HG02852 (cell line): ENCODE data around the gene SMC3.
"Not testable (repeated sequence)": the region's sequence is repeated elsewhere in the genome, so short reads cannot be mapped to it uniquely, and the experiment has no call there.

ENCODE experiments used
- ATAC-seq: cut with Tn5 transposase; IDR thresholded peaks from one replicate; pipeline ENCODE4 v1.9.1; 2021; ENCODE audit warnings: mild to moderate bottlenecking, moderate library complexity; ENCODE audit not compliant: unreplicated experiment

Gene SMC3

DNA sequence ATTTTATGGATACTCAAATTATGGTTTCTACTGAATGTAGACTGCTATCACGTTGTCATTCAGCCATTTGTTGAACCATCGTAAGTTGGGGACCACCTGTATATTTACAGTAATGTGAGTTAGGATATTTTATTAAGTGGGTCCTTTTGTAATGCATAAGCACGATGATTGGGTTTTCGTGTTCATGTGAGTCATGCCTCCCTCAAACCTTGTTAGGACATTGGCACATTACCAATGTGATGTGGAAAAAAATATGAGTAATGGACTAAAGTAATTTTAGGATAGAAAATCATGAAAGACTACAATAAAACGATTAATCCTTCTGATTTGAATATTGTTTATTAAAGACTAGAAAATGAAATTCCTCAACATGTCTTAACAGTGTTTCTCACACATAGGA is 8.7 kb downstream of the SMC3 start:
- ATAC-seq: no peak

DNA sequence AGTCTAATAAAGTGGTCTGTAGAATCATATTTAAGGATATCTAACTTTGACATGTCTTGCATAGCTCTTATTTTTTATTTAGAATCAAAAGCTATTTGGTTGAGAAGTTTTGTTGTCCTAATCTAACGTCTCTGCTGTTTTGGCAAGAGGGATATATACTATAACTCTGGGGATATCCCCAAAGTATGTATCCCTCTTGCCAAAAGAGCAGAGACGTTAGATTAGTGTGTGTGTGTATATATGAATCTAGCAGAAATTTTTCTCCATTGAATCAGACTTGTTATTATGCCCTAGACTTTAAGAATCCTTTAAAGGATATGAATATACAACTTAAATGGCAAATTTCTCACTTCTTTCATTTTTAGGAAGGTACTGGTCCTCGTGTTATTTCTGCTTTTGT is 9.6 kb downstream of the SMC3 start:
- ATAC-seq: no peak

DNA sequence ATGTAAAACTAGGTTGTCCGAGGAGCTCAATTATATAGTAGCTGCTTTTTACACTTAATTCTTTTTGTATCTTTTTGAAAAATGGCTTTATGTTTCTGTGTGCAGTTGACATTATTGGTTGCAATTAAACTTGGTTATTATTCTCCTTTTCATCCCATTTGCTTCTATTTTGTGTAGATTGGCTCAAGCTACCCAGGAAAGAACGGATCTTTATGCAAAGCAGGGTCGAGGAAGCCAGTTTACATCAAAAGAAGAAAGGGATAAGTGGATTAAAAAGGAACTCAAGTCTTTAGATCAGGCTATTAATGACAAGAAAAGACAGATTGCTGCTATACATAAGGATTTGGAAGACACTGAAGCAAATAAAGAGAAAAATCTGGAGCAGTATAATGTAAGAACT is 16.5 kb downstream of the SMC3 start:
- ATAC-seq: no peak

DNA sequence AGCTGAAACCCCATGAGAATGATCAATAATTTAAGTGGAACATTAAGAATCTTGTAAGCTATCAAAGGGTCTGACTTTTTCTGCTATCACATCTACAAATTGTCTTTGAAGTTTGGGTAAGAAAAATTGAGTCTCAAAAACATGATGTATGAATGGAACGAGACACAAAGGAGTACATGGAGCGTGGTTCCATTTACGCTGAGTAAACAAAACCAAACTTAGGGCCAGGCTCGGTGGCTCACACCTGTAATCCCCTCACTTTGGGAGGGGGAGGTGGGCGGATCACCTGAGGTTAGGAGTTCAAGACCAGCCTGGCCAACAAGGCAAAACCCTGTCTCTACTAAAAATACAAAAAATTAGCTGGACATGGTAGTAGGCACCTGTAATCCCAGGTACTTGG is 24.3 kb downstream of the SMC3 start:
- ATAC-seq: no peak

DNA sequence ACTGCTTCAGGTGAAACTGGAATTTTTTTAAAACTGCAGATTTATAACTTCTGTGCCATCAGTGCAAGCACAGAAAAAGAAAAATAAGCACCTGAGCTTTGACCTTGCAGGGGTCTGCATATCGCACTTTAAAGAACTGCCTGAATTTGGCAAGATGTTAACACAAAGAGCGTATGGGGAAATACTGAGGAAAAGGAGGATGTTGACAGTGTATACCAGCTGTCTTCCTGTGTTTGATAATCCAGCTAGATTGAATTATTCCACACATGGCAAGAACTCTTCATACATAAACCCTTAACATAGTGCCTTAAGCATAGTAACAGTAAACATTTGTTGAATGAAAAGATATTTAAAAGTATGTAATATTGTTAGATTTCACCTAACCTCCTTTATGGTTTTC is 30.0 kb downstream of the SMC3 start:
- no peak for ATAC-seq

DNA sequence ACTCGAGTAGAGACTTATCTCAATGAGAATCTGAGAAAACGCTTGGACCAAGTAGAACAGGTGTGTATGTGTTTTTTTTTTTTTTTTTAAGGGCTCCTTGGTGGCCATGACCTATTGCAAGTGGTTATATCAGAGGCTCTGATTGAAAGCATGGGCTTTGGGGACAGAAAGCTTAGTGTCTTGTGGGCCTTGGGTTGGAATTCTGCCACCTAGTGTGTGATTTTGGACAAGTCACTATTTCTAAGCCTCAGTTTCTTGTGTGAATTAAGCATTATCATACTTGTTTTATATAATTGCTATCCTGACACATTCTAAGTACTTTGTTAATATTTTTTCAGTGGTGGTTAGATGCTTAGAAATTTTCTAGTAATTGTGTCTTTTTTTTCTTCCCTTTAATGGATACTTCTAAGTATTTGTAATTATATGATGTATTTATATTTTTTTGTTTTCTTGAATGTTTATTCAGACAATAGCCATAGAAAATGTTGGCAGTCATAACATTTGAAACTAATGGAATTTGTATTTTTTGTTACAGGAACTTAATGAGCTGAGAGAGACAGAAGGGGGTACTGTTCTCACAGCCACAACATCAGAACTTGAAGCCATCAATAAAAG is 33.1 kb downstream of the SMC3 start:
- ATAC-seq: no peak

DNA sequence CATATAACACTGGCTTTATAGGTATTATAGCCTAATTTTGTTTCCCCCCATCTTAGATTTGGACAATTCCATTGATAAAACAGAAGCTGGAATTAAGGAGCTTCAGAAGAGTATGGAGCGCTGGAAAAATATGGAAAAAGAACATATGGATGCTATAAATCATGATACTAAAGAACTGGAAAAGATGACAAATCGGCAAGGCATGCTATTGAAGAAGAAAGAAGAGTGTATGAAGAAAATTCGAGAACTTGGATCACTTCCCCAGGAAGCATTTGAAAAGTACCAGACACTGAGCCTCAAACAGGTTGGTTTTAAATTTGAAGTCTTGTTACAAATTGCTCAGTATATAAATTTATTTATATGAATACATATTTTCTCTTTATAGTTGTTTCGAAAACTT is 34.1 kb downstream of the SMC3 start:
- ATAC-seq: no peak

DNA sequence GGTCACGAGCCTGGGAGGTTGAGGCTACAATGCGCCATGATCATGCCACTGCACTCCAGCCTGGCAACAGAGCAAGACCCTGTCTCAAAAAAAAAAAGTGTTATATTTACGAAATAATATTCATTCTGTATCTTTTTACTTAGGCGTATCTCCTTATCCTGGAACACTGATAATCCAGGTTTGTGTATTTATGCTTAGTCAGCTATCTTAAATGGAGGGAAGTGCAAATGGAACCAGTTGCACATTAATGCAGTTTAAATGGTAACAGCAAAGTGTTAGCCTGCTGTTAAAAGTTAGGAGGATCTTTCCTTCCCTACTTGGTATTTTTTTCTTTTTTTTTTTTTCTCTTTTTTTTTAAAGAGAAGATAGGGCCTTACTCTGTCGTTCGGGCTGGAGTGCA is 40.6 kb downstream of the SMC3 start:
- no peak for ATAC-seq

DNA sequence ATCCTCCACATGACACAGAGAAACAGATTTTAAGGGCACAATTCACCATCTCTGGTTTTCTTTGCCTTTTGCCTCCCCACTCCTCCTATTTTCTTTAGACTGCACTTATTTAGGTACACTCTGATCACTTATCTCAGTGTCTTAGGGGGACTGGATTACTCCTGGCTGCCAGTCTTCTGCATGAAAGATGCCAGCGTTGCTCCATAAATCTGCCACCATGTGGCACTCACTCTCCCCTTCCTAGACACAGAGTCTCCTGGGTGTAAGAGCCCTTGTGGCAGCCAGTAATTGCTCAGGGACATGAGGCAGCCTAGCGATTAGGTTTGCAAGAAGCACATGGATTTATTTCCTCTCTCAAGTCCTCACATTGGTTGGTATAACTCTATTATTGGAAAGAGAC is 42.1 kb downstream of the SMC3 start:
- no peak for ATAC-seq

DNA sequence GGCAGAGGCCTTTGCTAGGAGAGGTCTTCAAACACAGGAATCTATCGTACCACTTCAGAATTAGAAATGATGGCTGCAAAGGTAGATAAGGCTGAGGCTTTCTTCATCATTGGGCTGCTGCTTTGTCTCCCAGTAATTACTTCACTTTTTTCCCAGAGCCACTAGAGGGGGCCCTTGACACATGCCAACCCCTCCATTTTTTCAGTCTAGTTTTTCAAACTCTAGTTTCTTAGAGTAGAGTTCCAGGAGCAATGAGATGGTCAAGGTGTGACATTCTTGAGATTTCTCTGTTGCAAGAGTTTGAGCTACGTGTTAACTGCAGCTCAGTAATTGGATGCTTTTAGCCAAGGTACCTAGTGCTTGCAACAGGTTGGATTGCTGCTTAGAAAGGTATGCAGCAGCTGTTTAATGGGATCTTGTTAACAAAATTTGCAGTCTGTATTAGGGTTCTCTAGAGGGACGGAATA is 42.8 kb downstream of the SMC3 start:
- no peak for ATAC-seq

DNA sequence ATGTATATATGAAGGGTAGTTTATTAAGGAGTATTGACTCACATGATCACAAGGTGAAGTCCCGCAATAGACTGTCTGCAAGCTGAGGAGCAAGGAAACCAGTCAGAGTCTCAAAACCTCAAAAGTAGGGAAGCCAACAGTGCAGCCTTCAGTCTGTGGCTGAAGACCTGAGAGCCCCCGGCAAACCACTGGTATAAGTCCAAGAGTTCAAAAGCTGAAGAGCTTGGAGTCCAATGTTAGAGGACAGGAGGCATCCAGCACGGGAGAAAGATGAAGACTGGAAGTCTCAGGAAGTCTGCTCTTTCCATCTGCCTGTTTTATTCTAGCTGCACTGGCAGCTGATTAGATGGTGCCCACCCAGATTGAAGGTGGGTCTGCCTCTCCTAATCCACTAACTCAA is 43.3 kb downstream of the SMC3 start:
- not testable (repeated sequence) for ATAC-seq

DNA sequence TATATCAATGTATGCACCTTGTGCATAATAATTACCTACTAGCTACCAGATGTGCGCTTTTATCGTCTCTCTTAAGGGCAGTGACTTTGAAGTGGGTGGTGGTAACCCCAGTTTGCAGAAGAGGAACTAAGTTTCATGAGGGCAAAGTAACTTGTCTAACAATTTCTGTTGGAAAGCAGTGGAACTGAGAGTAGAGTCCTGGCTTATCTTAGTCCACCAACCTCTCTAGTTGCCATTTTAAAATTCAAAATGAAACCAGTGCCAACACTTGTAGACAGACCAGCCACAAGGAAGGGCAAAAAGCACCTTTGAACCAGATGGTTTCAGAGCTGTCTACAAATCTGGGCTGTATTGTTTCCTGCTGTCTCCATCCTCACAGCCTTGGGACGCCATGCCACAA is 44.6 kb downstream of the SMC3 start:
- no peak for ATAC-seq

DNA sequence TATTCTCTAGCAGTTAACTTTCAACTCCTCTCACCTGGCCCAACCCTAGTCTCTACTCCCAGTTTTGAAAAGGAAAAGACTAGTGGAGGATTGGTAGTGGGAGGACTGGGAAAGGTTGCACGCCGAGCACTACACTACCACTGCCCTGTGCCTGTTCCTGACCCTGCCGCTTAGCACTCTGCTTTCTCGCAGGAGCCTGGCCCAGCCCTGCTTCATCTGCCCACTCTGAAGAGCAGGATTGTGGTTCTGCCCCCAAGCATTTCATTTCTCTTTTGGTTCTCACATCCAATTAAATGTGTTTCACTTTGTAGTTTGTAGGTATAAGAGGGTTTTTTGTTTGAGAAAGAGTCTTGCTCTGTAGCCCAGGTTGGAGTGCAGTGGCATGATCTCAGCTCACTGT is 45.1 kb downstream of the SMC3 start:
- ATAC-seq: no peak

DNA sequence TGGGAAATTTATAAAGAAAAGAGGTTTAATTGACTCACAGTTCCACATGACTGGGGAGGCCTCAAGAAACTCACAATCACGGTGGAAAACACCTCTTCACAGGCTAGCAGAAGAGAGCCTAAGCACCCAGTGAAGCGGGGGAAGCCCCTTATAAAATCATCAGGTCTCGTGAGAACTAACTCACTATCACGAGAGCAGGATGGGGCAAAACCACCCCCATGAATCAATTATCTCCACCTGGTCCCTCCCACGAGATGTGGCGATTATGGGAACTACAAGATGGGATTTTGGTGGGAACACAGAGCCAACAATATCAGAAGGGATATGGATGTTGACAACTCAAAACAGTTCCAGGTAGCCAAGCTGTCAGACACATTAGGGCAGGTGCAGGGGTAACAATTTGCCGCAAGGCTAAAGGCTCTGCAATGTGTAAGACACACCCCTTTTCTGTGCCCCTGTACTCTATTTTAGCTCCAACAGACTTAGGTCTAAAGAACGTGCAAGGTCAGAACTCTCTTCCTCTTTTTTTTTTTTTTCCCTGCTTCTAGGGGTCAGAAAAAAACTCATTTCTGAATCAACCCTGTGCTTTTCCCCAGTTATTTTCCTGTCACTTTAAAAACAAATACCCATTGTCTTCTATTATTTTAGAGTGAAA is 46.0 kb downstream of the SMC3 start:
- peak; percentile 33 for ATAC-seq

DNA sequence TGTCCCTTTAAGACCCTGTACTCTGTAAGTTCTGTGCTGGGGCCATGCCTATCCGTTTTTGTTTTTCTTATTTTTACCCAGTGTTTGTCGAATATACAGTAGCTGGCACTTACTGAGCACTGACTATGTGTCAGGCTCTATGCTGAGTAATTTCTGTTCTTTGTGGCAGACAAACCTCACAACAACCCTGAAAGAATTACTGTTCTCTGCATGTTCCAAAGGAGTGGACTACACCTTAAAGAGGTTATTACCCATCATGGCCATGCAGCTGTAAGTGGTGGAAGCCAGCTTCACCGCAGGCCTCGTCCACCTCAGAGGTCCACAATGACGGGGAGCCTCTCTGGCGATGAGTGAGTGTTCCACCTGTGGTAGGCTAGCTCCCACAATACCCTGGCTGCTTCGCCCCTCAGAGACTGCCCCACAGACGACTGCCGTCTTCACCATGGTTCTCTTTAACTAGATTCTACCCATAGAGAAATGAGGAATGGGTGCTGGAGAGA is 46.6 kb downstream of the SMC3 start:
- ATAC-seq: peak; percentile 50

DNA sequence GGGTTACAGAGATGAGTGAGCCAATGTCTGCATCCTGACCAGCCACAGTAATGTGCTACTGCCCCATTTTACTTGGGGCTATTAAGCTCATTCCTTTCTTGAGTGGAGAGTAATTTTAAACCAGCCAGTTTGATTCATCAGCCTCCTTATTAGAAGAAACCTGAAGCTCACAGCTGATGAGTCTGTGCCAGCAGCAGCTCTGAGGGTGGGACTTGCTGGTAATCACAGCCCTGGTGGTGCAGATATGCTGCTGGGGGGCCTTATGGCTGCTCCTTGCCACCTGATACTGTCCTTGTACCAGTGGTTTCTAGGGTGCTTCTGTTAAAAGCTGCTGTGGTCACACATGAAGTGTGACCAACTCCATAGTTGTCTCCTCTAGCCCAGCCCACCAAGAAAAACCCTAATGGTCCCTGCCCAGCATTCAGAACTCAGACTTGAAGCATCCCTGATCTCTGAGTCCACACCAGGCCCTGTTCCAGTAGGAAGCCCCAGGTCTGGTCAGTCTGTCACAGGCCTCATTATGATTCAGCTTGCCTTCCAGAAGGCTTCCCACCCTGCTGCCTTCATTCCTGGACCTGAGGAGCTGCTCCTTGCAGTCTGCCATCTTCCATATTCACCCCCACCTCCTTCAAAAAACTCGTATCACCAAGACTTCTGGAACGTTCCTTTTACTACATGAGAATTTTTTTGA is 47.7 kb downstream of the SMC3 start:
- ATAC-seq: no peak

DNA sequence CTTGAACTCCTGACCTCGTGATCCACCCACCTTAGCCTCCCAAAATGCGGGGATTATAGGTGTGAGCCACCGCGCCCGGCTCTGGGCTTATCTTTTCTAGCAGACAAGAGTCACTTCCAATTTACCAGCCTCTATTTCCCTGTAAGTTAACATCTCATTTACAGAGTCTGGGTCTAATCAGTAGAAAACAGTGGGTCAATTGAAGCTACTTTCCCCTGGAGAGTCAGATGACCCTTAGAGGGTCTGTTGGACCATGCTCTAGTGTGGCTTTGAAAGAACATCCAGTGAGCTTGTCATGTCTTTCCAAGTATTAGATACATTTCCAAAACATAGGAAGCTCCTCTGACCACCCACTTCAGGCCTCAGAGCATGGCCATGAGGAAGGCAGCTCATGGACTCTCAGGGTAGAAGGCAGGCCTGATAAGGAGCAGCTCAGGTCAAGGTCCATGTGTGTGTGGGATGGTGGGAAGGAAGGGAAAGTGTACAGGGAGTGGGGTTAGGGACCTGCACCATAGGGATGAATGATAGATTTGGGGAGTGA is 49.1 kb downstream of the SMC3 start:
- no peak for ATAC-seq

DNA sequence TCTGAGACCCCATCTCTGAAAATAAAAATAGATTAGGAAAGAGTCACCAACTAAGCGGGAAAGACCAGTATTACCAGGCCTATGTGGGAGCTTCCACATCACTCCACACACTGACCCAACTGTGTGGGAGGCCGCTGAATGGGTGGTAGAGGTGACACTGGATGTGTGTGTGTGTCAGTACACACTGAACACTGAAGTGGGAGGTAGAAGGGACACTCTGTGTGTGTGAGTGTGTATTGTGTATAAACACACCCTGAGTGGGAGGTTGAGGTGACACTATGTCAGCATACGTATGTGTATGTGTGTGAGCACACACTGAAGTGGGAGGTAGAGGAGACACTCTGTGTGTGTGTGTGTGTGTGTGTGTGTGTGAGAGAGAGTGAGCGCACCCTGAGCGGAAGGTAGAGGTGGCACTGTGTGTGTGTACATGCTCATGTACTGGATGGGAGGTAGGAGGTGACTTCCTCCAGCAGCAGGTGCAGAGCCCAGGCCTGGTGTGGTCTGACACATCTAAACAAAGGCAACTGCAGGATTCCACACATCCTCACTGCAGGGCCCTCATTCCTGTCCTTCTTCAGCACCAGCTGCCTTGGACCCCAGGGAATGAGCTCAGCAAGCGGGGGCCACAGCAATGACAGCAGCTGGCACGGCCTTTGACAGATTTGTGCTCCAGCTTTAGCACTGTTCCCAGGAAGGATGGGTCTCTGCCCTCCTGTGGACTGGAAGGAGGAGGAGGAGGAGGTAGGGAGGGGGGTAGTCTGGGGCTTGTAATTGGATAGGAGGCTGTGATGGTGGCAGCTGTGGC is 50.1 kb downstream of the SMC3 start:
- ATAC-seq: no peak

DNA sequence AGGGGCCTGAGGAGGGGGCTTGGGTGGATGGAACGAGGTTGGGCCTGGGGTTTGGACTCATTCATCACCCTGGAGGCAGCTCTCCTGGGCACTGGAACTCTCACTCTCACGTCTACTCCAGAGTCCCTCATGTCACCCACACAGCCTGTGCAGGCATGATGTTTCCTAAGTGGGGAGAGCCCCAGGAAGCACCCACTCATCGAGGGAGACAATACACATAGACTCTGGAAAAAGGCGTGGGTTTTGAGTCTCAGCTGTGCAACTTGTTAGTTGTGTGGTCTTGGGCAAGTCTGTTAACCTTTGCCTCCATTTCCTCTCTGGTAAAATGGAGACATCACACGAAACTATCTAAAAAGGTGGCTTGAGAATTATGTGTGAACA is 50.7 kb downstream of the SMC3 start:
- ATAC-seq: no peak

DNA sequence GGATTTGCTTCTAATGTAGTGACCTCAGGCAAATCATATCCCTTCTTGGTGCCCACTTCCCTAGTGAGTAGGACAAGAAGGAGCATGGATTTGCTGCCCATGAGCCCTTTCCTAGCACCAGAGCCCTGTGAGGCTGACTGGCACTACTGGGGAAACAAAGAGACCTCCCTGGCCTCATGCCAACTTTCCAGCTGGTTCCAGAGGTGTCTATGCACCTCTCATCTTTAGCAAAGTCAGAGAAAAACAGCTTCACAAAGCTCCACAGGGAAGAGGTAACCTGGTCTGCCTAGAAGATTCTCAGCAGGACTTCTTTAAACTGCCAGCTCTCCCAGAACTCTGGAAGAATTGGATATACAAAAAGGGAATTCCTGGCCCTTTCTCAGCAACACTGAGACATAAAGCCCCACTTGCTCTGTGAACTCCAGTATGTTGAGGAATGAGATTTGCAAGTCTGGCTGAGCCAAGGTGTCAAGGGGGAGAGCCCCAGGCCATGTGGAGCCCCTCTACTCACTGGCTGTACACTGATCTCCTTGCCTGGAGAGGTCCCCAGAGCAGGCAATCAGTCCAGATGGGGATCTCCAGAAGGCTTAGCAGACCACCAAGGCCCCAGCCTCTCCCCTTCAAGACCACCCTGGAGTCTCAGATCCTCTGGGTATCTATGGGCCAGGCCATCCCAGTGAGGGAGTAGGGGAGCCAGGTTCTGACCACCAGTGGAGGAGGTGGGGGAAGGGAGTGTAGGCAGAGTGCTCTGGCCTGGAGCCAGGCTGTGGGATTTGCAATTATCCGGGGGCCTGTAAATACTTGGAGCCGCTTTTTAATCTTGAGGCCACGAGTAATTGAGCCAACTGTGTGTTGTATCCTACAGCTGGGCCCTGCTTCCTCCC is 52.3 kb downstream of the SMC3 start:
- ATAC-seq: no peak
